ENCODE data around the gene MYLK3.

- no peak for TF ChIP-seq CTCF (IDR thresholded peaks at IDR 0.05)
- TF ChIP-seq EP300 (IDR thresholded peaks at IDR 0.05) = no peak
Measured at GRCh38 chr16:46753015-46753414, 4.9 kb upstream of the MYLK3 start.
